Eye (tissue), 1 donor: ENCODE data around the gene IQSEC3.

Experiments used
- DNase-seq: peaks from one replicate; pipeline ENCODE4 v3.0.0-alpha.2; 2015

The IQSEC3 gene

GRCh38 chr12:223841-224240, 157.3 kb downstream of the IQSEC3 start:
- no peak for DNase-seq

GRCh38 chr12:224330-224729, 157.8 kb downstream of the IQSEC3 start:
- DNase-seq, result no peak

GRCh38 chr12:225012-225411, 158.4 kb downstream of the IQSEC3 start:
- DNase-seq, result no peak

GRCh38 chr12:226401-226800, 159.8 kb downstream of the IQSEC3 start:
- DNase-seq, result no peak

- no peak for DNase-seq
Measured at GRCh38 chr12:227286-227915, 160.8 kb downstream of the IQSEC3 start.
